ENCODE measurements around the gene EGFL6.

EGFL6 gene

GRCh38 chrX:13569479-13570260, at the start of gene EGFL6:
TSS of gene EGFL6 (plus strand) at chrX:13569601. CDS start at chrX:13569862, 261 bp downstream.
- no peak for FAIRE-seq

- FAIRE-seq = no peak
Observed at GRCh38 chrX:13520351-13520750, 49.0 kb upstream of the EGFL6 start.

- FAIRE-seq = no peak
Observed at GRCh38 chrX:13520936-13521335, 48.5 kb upstream of the EGFL6 start.

- no peak for FAIRE-seq
Observed at GRCh38 chrX:13522811-13523210, 46.6 kb upstream of the EGFL6 start.

GRCh38 chrX:13533726-13534125, 35.7 kb upstream of the EGFL6 start:
- FAIRE-seq = no peak

GRCh38 chrX:13535376-13536165, 33.8 kb upstream of the EGFL6 start:
- FAIRE-seq = no peak

- FAIRE-seq = no peak
Observed at GRCh38 chrX:13536551-13536950, 32.9 kb upstream of the EGFL6 start.

GRCh38 chrX:13538414-13538813, 31.0 kb upstream of the EGFL6 start:
- FAIRE-seq = no peak

GRCh38 chrX:13540602-13541001, 28.8 kb upstream of the EGFL6 start:
- FAIRE-seq = no peak

GRCh38 chrX:13545726-13546125, 23.7 kb upstream of the EGFL6 start:
- no peak for FAIRE-seq

- no peak for FAIRE-seq
Observed at GRCh38 chrX:13547671-13548070, 21.7 kb upstream of the EGFL6 start.

GRCh38 chrX:13550346-13550745, 19.1 kb upstream of the EGFL6 start:
- no peak for FAIRE-seq

- FAIRE-seq = no peak
Observed at GRCh38 chrX:13551610-13552009, 17.8 kb upstream of the EGFL6 start.

GRCh38 chrX:13552892-13553291, 16.5 kb upstream of the EGFL6 start:
- FAIRE-seq = no peak

- FAIRE-seq = no peak
Observed at GRCh38 chrX:13565511-13565910, 3.9 kb upstream of the EGFL6 start.

- no peak for FAIRE-seq
Observed at GRCh38 chrX:13570261-13570605, 832 bp downstream of the EGFL6 start.

GRCh38 chrX:13571136-13571535, 1.7 kb downstream of the EGFL6 start:
- FAIRE-seq = no peak

GRCh38 chrX:13574600-13574999, 5.2 kb downstream of the EGFL6 start:
- no peak for FAIRE-seq

GRCh38 chrX:13579661-13580060, 10.3 kb downstream of the EGFL6 start:
- FAIRE-seq = no peak

GRCh38 chrX:13581554-13581953, 12.2 kb downstream of the EGFL6 start:
- FAIRE-seq = no peak

- no peak for FAIRE-seq
Observed at GRCh38 chrX:13587786-13588477, 18.5 kb downstream of the EGFL6 start.

GRCh38 chrX:13590207-13590606, 20.8 kb downstream of the EGFL6 start:
- FAIRE-seq = no peak

GRCh38 chrX:13590914-13591313, 21.5 kb downstream of the EGFL6 start:
- no peak for FAIRE-seq

GRCh38 chrX:13597874-13598273, 28.5 kb downstream of the EGFL6 start:
- no peak for FAIRE-seq

Data from islet of Langerhans (tissue), 1 donor.